Muscle layer of duodenum (tissue), 2 donors: ENCODE data around the gene MRGPRX2.

Experiments used
- H3K27ac ChIP-seq: one replicate; pipeline ENCODE4 v1.7.0; 2013; ENCODE audit warnings: mild to moderate bottlenecking, low read length
- H3K27me3 ChIP-seq: one replicate; pipeline ENCODE4 v1.7.0; 2013; ENCODE audit warnings: low read depth, mild to moderate bottlenecking, control low read depth, low read length
- H3K36me3 ChIP-seq, 2 donors: one replicate each; pipeline ENCODE4 v1.7.0; 2013; ENCODE audit warnings: low read length in 2 of 2, control low read depth in 1 of 2, mild to moderate bottlenecking in 1 of 2; ENCODE audit not compliant: insufficient read depth in 2 of 2, control insufficient read depth in 1 of 2
- H3K4me1 ChIP-seq, 2 donors: one replicate each; pipeline ENCODE4 v1.7.0; 2013; ENCODE audit warnings: low read length in 2 of 2, mild to moderate bottlenecking in 2 of 2, control low read depth in 1 of 2, moderate library complexity in 1 of 2; ENCODE audit not compliant: insufficient read depth in 2 of 2, control insufficient read depth in 1 of 2
- H3K4me3 ChIP-seq, 2 donors: one replicate each; pipeline ENCODE4 v1.7.0; 2013; ENCODE audit warnings: low read length in 2 of 2, low read depth in 1 of 2, mild to moderate bottlenecking in 1 of 2
- H3K9me3 ChIP-seq, 2 donors: one replicate each; pipeline ENCODE4 v1.7.0; 2013; ENCODE audit warnings: low read length in 2 of 2, control low read depth in 1 of 2, mild to moderate bottlenecking in 1 of 2; ENCODE audit not compliant: control insufficient read depth in 1 of 2
- donor health status: healthy.

The MRGPRX2 gene

GRCh38 chr11:19091366-19091765, 30.8 kb upstream of the MRGPRX2 start:
- no peak overlapping the region for H3K4me3 ChIP-seq
- H3K36me3 ChIP-seq: no peaks in the 10 kb centered on the region
- no peaks in the 10 kb centered on the region for H3K27me3 ChIP-seq
- H3K27ac ChIP-seq: no peak overlapping the region
- H3K4me1 ChIP-seq: no peaks in the 10 kb centered on the region
- H3K9me3 ChIP-seq: no peaks in the 10 kb centered on the region

DNA sequence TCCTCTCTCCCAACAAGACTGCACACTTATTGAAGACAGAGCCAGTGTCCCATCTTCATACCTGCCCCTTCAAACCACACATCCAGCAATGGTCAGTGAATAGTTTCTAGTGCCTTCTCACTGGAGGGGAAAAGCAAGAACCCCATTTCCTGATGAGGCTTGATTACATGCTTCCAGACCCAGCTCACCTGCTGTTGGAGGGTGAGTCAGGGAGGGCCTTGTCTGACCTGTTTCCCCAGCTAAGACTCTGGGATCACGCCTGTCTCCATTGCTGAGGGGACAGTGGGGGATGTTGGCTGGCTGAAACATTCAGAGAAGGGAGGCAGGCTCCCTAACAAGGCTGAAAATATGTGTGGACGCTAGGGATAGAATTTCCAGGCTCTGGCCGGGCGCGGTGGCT, 28.9 kb upstream of the MRGPRX2 start:
- H3K9me3 ChIP-seq: no peaks in the 10 kb centered on the region
- H3K27ac ChIP-seq: no peak overlapping the region
- H3K36me3 ChIP-seq: no peaks in the 10 kb centered on the region
- H3K4me3 ChIP-seq: no peak overlapping the region
- H3K27me3 ChIP-seq: no peaks in the 10 kb centered on the region
- no peaks in the 10 kb centered on the region for H3K4me1 ChIP-seq

GRCh38 chr11:19088791-19089190, 28.3 kb upstream of the MRGPRX2 start:
- Histone ChIP-seq H3K4me3 (no peak overlapping the region), H3K27me3 (no peaks in the 10 kb centered on the region), H3K9me3 (no peaks in the 10 kb centered on the region), H3K27ac (no peak overlapping the region), H3K36me3 (no peaks in the 10 kb centered on the region), H3K4me1 (no peaks in the 10 kb centered on the region)

- no peak overlapping the region for H3K4me3 ChIP-seq
- no peak overlapping the region for H3K27ac ChIP-seq
- no peaks in the 10 kb centered on the region for H3K9me3 ChIP-seq
- H3K27me3 ChIP-seq: no peaks in the 10 kb centered on the region
- no peaks in the 10 kb centered on the region for H3K4me1 ChIP-seq
- H3K36me3 ChIP-seq: no peaks in the 10 kb centered on the region
These were observed 27.1 kb upstream of the MRGPRX2 start for GRCh38 chr11:19087658-19088057.

DNA sequence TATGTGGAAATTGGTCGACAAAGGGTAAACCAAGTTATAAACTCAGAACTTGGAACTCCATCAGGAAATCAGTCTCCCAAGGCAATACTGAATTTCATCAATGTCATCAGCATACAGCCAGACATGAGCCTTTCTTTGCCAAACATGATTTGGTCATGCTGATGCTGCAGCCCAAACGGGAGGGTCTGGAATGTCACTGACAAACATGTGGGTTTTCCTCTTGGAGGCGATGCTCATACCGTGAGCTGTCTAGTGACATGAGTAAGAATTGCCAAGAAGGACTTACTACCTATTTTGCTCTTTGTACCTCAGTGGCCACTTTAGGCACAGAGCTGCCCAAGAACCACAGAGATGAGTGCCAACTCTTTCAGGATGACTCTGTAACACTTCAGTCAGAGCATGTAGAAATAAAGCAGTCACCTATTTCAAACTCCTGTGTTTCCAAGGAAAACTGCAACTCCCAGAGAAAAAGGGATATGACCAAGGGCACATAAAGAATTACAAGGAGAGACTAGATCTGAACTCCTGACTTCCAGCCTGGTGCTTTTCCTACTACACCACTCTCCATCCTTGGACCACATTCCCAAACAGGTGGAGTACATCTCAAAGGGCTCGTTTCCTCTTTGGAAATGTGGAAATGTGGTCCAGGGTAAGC, 24.3 kb upstream of the MRGPRX2 start:
- H3K4me3 ChIP-seq: no peak overlapping the region
- H3K9me3 ChIP-seq: no peaks in the 10 kb centered on the region
- H3K27ac ChIP-seq: no peak overlapping the region
- H3K4me1 ChIP-seq: peaks cover 0 to under 1% of the 10 kb centered on the region in 2 donors
- no peaks in the 10 kb centered on the region for H3K27me3 ChIP-seq
- no peaks in the 10 kb centered on the region for H3K36me3 ChIP-seq

DNA sequence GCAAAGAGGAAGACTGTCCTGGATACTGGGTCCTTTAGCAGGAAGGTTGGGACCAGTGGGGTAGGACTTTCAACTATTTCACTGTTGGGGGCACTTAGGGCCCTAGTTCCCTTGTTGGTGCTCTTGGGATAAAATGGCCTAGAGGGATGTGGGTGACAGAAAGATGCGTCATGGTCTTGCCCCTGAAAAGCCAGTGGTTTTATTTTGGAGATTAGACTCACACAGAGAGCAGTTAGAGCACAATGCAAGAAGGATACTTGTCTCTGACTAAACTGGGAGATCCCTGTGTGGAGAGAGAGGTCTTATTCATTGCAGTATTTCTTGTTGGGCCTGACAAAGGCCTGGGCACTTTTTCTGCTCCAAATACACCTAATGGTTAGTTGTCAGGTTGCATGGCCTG, 22.6 kb upstream of the MRGPRX2 start:
- Histone ChIP-seq H3K9me3 (no peaks in the 10 kb centered on the region), H3K27ac (no peak overlapping the region), H3K4me1 (peaks cover 0 to 6% of the 10 kb centered on the region in 2 donors), H3K27me3 (no peaks in the 10 kb centered on the region), H3K4me3 (no peak overlapping the region), H3K36me3 (no peaks in the 10 kb centered on the region)

GRCh38 chr11:19080579-19080993, 20.1 kb upstream of the MRGPRX2 start:
- Histone ChIP-seq H3K36me3 (no peaks in the 10 kb centered on the region), H3K9me3 (no peaks in the 10 kb centered on the region), H3K4me1 (peaks cover 0 to 6% of the 10 kb centered on the region in 2 donors), H3K4me3 (no peak overlapping the region), H3K27me3 (no peaks in the 10 kb centered on the region), H3K27ac (no peak overlapping the region)

GRCh38 chr11:19079643-19080440, 19.3 kb upstream of the MRGPRX2 start:
- Histone ChIP-seq H3K4me1 (peaks cover 0 to 6% of the 10 kb centered on the region in 2 donors), H3K4me3 (no peak overlapping the region), H3K27ac (no peak overlapping the region), H3K36me3 (no peaks in the 10 kb centered on the region), H3K9me3 (no peaks in the 10 kb centered on the region), H3K27me3 (no peaks in the 10 kb centered on the region)

DNA sequence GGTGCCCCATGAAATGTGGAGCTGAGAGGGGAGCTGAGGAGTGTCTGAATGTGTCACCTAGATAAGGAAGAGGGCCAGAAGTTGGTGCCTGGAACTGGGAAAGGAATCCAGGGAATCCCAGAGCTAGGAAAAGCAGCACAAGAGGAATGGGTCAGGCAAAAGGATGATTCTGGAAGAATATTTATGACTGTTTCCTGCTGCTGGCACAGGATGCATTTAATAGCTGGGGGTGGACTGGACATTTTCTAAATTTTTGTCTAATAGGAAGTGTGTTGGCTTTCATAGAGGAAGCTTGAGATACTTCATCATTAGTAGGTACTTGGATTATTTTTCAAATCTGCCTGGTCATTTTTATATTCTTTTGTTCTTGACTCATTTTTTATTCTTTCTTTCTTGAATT, 17.4 kb upstream of the MRGPRX2 start:
- H3K4me1 ChIP-seq: peaks cover 0 to 6% of the 10 kb centered on the region in 2 donors
- no peaks in the 10 kb centered on the region for H3K36me3 ChIP-seq
- H3K27me3 ChIP-seq: no peaks in the 10 kb centered on the region
- no peak overlapping the region for H3K27ac ChIP-seq
- no peak overlapping the region for H3K4me3 ChIP-seq
- H3K9me3 ChIP-seq: no peaks in the 10 kb centered on the region

- H3K4me1 ChIP-seq: peaks cover 0 to 6% of the 10 kb centered on the region in 2 donors
- H3K27me3 ChIP-seq: no peaks in the 10 kb centered on the region
- H3K36me3 ChIP-seq: no peaks in the 10 kb centered on the region
- H3K4me3 ChIP-seq: no peak overlapping the region
- no peaks in the 10 kb centered on the region for H3K9me3 ChIP-seq
- no peak overlapping the region for H3K27ac ChIP-seq
These were observed 16.4 kb upstream of the MRGPRX2 start for GRCh38 chr11:19076744-19077589.

- Histone ChIP-seq H3K4me1 (peaks cover 0 to 6% of the 10 kb centered on the region in 2 donors), H3K36me3 (no peaks in the 10 kb centered on the region), H3K27me3 (no peaks in the 10 kb centered on the region), H3K27ac (no peak overlapping the region), H3K9me3 (no peaks in the 10 kb centered on the region), H3K4me3 (no peak overlapping the region)
These were observed 15.1 kb upstream of the MRGPRX2 start for GRCh38 chr11:19075636-19076035.
